GM12892 (cell line): ENCODE results near the gene SLC52A3.

ENCODE experiments used
- POLR2A ChIP-seq: IDR thresholded peaks from 2 replicates; pipeline ENCODE4 v1.6.1; 2011; ENCODE audit warnings: low read depth, low read length, control low read depth
- POLR2AphosphoS5 ChIP-seq: IDR thresholded peaks from 2 replicates; pipeline ENCODE4 v1.6.1; 2011; ENCODE audit warnings: low read depth, low read length, control low read depth
- TAF1 ChIP-seq: IDR thresholded peaks from 2 replicates; pipeline ENCODE4 v1.6.1; 2011; ENCODE audit warnings: low read depth, mild to moderate bottlenecking, control low read depth, low read length, borderline replicate concordance

- TF ChIP-seq POLR2AphosphoS5 (no peak), POLR2A (no peak), TAF1 (no peak)
These were observed 19.5 kb upstream of the SLC52A3 start for GRCh38 chr20:787825-788224.
